CD14-positive monocyte (primary cell): Measurements from ENCODE around the gene AGK. TPM values are rescaled to one million over a fixed set of nuclear protein-coding genes. Genes with fewer than 3 reads are reported as not detected.

ENCODE experiments used
- DNase-seq, 3 donors: peaks; one replicate each; pipeline ENCODE4 v3.0.0-alpha.2; 2011 to 2022
- H2AFZ ChIP-seq: 2 replicates; pipeline ENCODE4 v1.6.0; 2012; ENCODE audit warnings: mild to moderate bottlenecking, low read depth, low read length, inconsistent platforms; ENCODE audit not compliant: insufficient read depth, poor library complexity, severe bottlenecking
- H3K27ac ChIP-seq, 2 donors: 1 replicate in 1 of 2; 2 replicates in 1 of 2; pipeline ENCODE4 v1.5.1; 2012 to 2013; ENCODE audit warnings: low read length in 2 of 2, control low read depth in 1 of 2, inconsistent platforms in 1 of 2, low read depth in 1 of 2, mild to moderate bottlenecking in 1 of 2
- H3K27me3 ChIP-seq, 2 donors: one replicate each; pipeline versions ENCODE4 v1.6.0 to v1.6.1; 2011 to 2013; ENCODE audit warnings: low read length in 2 of 2; ENCODE audit not compliant: control insufficient read depth in 2 of 2, insufficient read depth in 2 of 2
- H3K36me3 ChIP-seq, 2 donors: replicated peaks in 1 of 2; 1 replicate in 1 of 2; 2 replicates in 1 of 2; pipeline versions ENCODE4 v1.5.1 to v1.6.1; 2012 to 2013; ENCODE audit warnings: low read length in 2 of 2, control low read depth in 1 of 2, inconsistent platforms in 1 of 2, mild to moderate bottlenecking in 1 of 2; ENCODE audit not compliant: insufficient read depth in 2 of 2, control insufficient read depth in 1 of 2
- H3K4me1 ChIP-seq, 2 donors: 1 replicate in 1 of 2; 2 replicates in 1 of 2; pipeline versions ENCODE4 v1.5.1 to v1.6.1; 2012 to 2013; ENCODE audit warnings: low read length in 2 of 2, control low read depth in 1 of 2, inconsistent platforms in 1 of 2, mild to moderate bottlenecking in 1 of 2, moderate library complexity in 1 of 2; ENCODE audit not compliant: insufficient read depth in 2 of 2, control insufficient read depth in 1 of 2
- H3K4me2 ChIP-seq: replicated peaks from 2 replicates; pipeline ENCODE3; 2012; ENCODE audit warnings: low read length, moderate library complexity, mild to moderate bottlenecking; ENCODE audit not compliant: poor library complexity, severe bottlenecking; ENCODE audit errors: extremely low read depth
- H3K4me3 ChIP-seq, 3 experiments: fragments of 200-600 bp in 1 of 3; sonication (generic) in 1 of 3; replicated peaks in 1 of 3; 1 replicate in 2 of 3; 2 replicates in 1 of 3; pipeline ENCODE4 v1.5.1; 2011 to 2013; ENCODE audit warnings: low read length in 3 of 3, mild to moderate bottlenecking in 3 of 3, control low read depth in 2 of 3, low read depth in 2 of 3, inconsistent platforms in 1 of 3, moderate library complexity in 1 of 3
- H3K79me2 ChIP-seq: 2 replicates; pipeline ENCODE4 v1.6.0; 2012; ENCODE audit warnings: mild to moderate bottlenecking, control low read depth, inconsistent platforms, low read length, moderate library complexity; ENCODE audit not compliant: insufficient read depth
- H3K9ac ChIP-seq: 2 replicates; pipeline ENCODE4 v1.6.0; 2017; ENCODE audit warnings: low read length, mild to moderate bottlenecking; ENCODE audit not compliant: insufficient read depth, poor library complexity, severe bottlenecking
- H3K9me3 ChIP-seq, 2 donors: replicated peaks in 1 of 2; 1 replicate in 1 of 2; 2 replicates in 1 of 2; pipeline versions ENCODE4 v1.5.1 to v1.6.1; 2012 to 2013; ENCODE audit warnings: low read length in 2 of 2, control low read depth in 1 of 2; ENCODE audit not compliant: control insufficient read depth in 1 of 2, insufficient read depth in 1 of 2
- H4K20me1 ChIP-seq: 2 replicates; pipeline ENCODE4 v1.6.0; 2012; ENCODE audit warnings: mild to moderate bottlenecking, low read length, control low read depth, moderate library complexity; ENCODE audit not compliant: insufficient read depth
- H3K27ac Mint-ChIP-seq, 7 donors: one replicate each; pipeline ENCODE4 v1.8.0; 2020; ENCODE audit warnings: mild to moderate bottlenecking in 7 of 7, mixed read lengths in 7 of 7, moderate library complexity in 6 of 7, inconsistent platforms in 2 of 7
- H3K27me3 Mint-ChIP-seq, 3 donors: one replicate each; pipeline ENCODE4 v1.8.0; 2021 to 2022; ENCODE audit warnings: low read depth in 3 of 3, mild to moderate bottlenecking in 3 of 3, mixed read lengths in 3 of 3, moderate library complexity in 3 of 3, inconsistent platforms in 1 of 3
- H3K36me3 Mint-ChIP-seq, 2 donors: one replicate each; pipeline ENCODE4 v1.8.0; 2020; ENCODE audit warnings: mixed read lengths in 2 of 2, inconsistent platforms in 1 of 2, mild to moderate bottlenecking in 1 of 2
- H3K4me1 Mint-ChIP-seq: one replicate; pipeline ENCODE4 v1.8.0; 2020; ENCODE audit warnings: mild to moderate bottlenecking, mixed read lengths
- H3K4me3 Mint-ChIP-seq, 2 donors: one replicate each; pipeline ENCODE4 v1.8.0; 2020; ENCODE audit warnings: mild to moderate bottlenecking in 2 of 2, mixed read lengths in 2 of 2, moderate library complexity in 1 of 2
- H3K9me3 Mint-ChIP-seq, 7 donors: one replicate each; pipeline ENCODE4 v1.8.0; 2020 to 2022; ENCODE audit warnings: mixed read lengths in 7 of 7, mild to moderate bottlenecking in 6 of 7, moderate library complexity in 6 of 7, inconsistent platforms in 2 of 7
- CTCF ChIP-seq: fragments of 200-600 bp; IDR thresholded peaks from one replicate; pipeline ENCODE4 v1.8.0; 2022; ENCODE audit warnings: antibody characterized with exemption, mild to moderate bottlenecking
- WGBS: methylation state at CpG from one replicate; pipeline ENCODE4 v1.1.5; 2013; ENCODE audit warnings: missing lambda C conversion rate; ENCODE audit not compliant: insufficient coverage; 5-methylcytosine and 5-hydroxymethylcytosine counted together
- intact Hi-C, 2 donors: fragments of 100-400 bp; cut with micrococcal nuclease; formaldehyde crosslinking; loops; one replicate each; pipeline versions ENCODE4 v1.15.0 to v1.15.1; 2023
- polyA plus RNA-seq, 3 donors: library from polyadenylated mRNA; depleted of rRNA in 1 of 3; unstranded in 2 of 3; stranded (reverse) in 1 of 3; fragments of 300-500 nt in 2 of 3; fragments of >200 nt in 1 of 3; fragmentation: Illumina TruSeq in 2 of 3; gene quantifications; 1 replicate in 2 of 3; 2 replicates in 1 of 3; pipeline ENCODE4 v1.2.3, GENCODE V29; 2012 to 2021

The AGK gene
- polyA plus RNA-seq, 3 donors, result 10.0 to 11.0 (median 11.0) TPM

GRCh38 chr7:141562972-141563371 is 11.8 kb downstream of the AGK start:
- peaks cover 18 to 77% of the 10 kb centered on the region in 2 donors for H3K36me3 ChIP-seq
- peaks cover 17 to 28% (median 22%) of the 10 kb centered on the region in 7 donors for H3K9me3 Mint-ChIP-seq
- H2AFZ ChIP-seq, result no peak overlapping the region
- H3K9me3 ChIP-seq, result peaks cover 12 to 17% of the 10 kb centered on the region in 2 donors
- no peak overlapping the region for H3K4me2 ChIP-seq
- H3K4me1 ChIP-seq, result no peaks in the 10 kb centered on the region
- H3K27me3 ChIP-seq, result no peaks in the 10 kb centered on the region
- intact Hi-C loops, result no loop called here
- H3K27ac ChIP-seq, result no peak overlapping the region
- no CpG with 5 or more reads among the region's 2 CpGs for WGBS
- H3K4me1 Mint-ChIP-seq, result peaks cover 5% of the 10 kb centered on the region
- peaks cover 72 to 83% of the 10 kb centered on the region in 2 donors for H3K36me3 Mint-ChIP-seq
- DNase-seq, result no peak
- no peaks in the 10 kb centered on the region for H3K27me3 Mint-ChIP-seq
- H3K27ac Mint-ChIP-seq, result peak overlapping the region in 2 of 7 donors; percentile 3 to 74
- TF ChIP-seq CTCF, result no peak
- H3K4me3 ChIP-seq, result no peak overlapping the region
- H3K4me3 Mint-ChIP-seq, result no peak overlapping the region
- H3K79me2 ChIP-seq, result no peaks in the 10 kb centered on the region
- H3K9ac ChIP-seq, result no peak overlapping the region
- no peaks in the 10 kb centered on the region for H4K20me1 ChIP-seq

- no peak overlapping the region for H3K4me2 ChIP-seq
- peak overlapping the region in 1 of 2 donors; percentile 35 for H3K27ac ChIP-seq
- Mint-ChIP-seq H3K4me3 (no peak overlapping the region), H3K4me1 (peaks cover 2% of the 10 kb centered on the region), H3K27me3 (no peaks in the 10 kb centered on the region), H3K36me3 (peaks cover 74 to 86% of the 10 kb centered on the region in 2 donors), H3K9me3 (peaks cover 17 to 28% (median 22%) of the 10 kb centered on the region in 7 donors), H3K27ac (peak overlapping the region; percentile 35 to 90 (median 74))
- H3K9ac ChIP-seq, result no peak overlapping the region
- peaks cover 12 to 17% of the 10 kb centered on the region in 2 donors for H3K9me3 ChIP-seq
- no peak for TF ChIP-seq CTCF
- H3K4me1 ChIP-seq, result no peaks in the 10 kb centered on the region
- 92% methylated on average over 2 of the region's 2 CpGs for WGBS
- H3K27me3 ChIP-seq, result no peaks in the 10 kb centered on the region
- intact Hi-C loops, result no loop called here
- no peaks in the 10 kb centered on the region for H3K79me2 ChIP-seq
- no peak overlapping the region for H3K4me3 ChIP-seq
- peak; percentile 48 to 81 (median 51) for DNase-seq
- no peak overlapping the region for H2AFZ ChIP-seq
- H3K36me3 ChIP-seq, result peaks cover 21 to 82% of the 10 kb centered on the region in 2 donors
- no peaks in the 10 kb centered on the region for H4K20me1 ChIP-seq
These were observed 12.9 kb downstream of the AGK start for GRCh38 chr7:141563956-141564623.
